HepG2 (cell line): ENCODE measurements around the gene RHOC. TPM values are rescaled to one million over a fixed set of nuclear protein-coding genes. Genes with fewer than 3 reads are reported as not detected.

Experiments
- ATM ChIP-seq: fragments of 450-650 bp; IDR thresholded peaks from 2 replicates; pipeline ENCODE4 v1.7.1; 2017; ENCODE audit warnings: mild to moderate bottlenecking, borderline replicate concordance
- BCL6 ChIP-seq: IDR thresholded peaks from 2 replicates; pipeline ENCODE4 v1.6.1; 2016; ENCODE audit warnings: missing genetic modification reagents, missing compliant biosample characterization
- CC2D1A ChIP-seq: sonication (generic); formaldehyde crosslinking; IDR thresholded peaks from 2 replicates; pipeline ENCODE4 v1.8.1; 2023; ENCODE audit warnings: mild to moderate bottlenecking, missing genetic modification reagents
- DRAP1 ChIP-seq: IDR thresholded peaks from 2 replicates; pipeline ENCODE4 v1.6.1; 2016; ENCODE audit warnings: missing genetic modification reagents, missing compliant biosample characterization
- KDM5B ChIP-seq: sonication (generic); formaldehyde crosslinking; IDR thresholded peaks from 2 replicates; pipeline ENCODE4 v1.4.0; 2020; ENCODE audit warnings: missing genetic modification reagents, mild to moderate bottlenecking, borderline replicate concordance
- MBNL3 ChIP-seq: fragments of 250-450 bp; sonication (Bioruptor Pico); conservative IDR thresholded peaks from 2 replicates; pipeline ENCODE4 v1.8.0; 2022; ENCODE audit warnings: mild to moderate bottlenecking, inconsistent platforms
- MED1 ChIP-seq: sonication (generic); formaldehyde crosslinking; IDR thresholded peaks from 2 replicates; pipeline ENCODE4 v1.4.0; 2020; ENCODE audit warnings: missing genetic modification reagents
- MED8 ChIP-seq: sonication (generic); formaldehyde crosslinking; IDR thresholded peaks from 2 replicates; pipeline ENCODE4 v1.8.1; 2023; ENCODE audit warnings: mild to moderate bottlenecking, missing genetic modification reagents; ENCODE audit not compliant: insufficient replicate concordance
- MEIS2 ChIP-seq: sonication (generic); formaldehyde crosslinking; IDR thresholded peaks from 2 replicates; pipeline ENCODE4 v1.9.0; 2021; ENCODE audit warnings: mild to moderate bottlenecking, missing genetic modification reagents
- MTA3 ChIP-seq: sonication (generic); formaldehyde crosslinking; IDR thresholded peaks from 2 replicates; pipeline ENCODE4 v1.4.0; 2020; ENCODE audit warnings: missing genetic modification reagents
- PRDM4 ChIP-seq: sonication (generic); formaldehyde crosslinking; IDR thresholded peaks from 2 replicates; pipeline ENCODE4 v1.9.0; 2021; ENCODE audit warnings: missing genetic modification reagents, borderline replicate concordance
- THAP11 ChIP-seq: IDR thresholded peaks from 2 replicates; pipeline ENCODE4 v1.6.1; 2016; ENCODE audit warnings: missing biosample characterization, missing genetic modification reagents
- WIZ ChIP-seq: sonication (generic); formaldehyde crosslinking; IDR thresholded peaks from 2 replicates; pipeline ENCODE4 v1.5.1; 2020; ENCODE audit warnings: mild to moderate bottlenecking, missing genetic modification reagents
- YEATS4 ChIP-seq: sonication (generic); formaldehyde crosslinking; IDR thresholded peaks from 2 replicates; pipeline ENCODE4 v1.4.0; 2020; ENCODE audit warnings: missing genetic modification reagents, borderline replicate concordance
- ZBTB2 ChIP-seq: sonication (generic); formaldehyde crosslinking; IDR thresholded peaks from 2 replicates; pipeline ENCODE4 v1.8.0; 2022; ENCODE audit warnings: low read depth, missing genetic modification reagents
- ZBTB37 ChIP-seq: sonication (generic); formaldehyde crosslinking; IDR thresholded peaks from 2 replicates; pipeline ENCODE4 v1.4.0; 2020; ENCODE audit warnings: mild to moderate bottlenecking, missing genetic modification reagents
- ZBTB8A ChIP-seq: sonication (generic); formaldehyde crosslinking; IDR thresholded peaks from 2 replicates; pipeline ENCODE4 v1.4.0; 2020; ENCODE audit warnings: mild to moderate bottlenecking, low read depth, missing genetic modification reagents, borderline replicate concordance
- ZNF333 ChIP-seq: sonication (generic); formaldehyde crosslinking; IDR thresholded peaks from 2 replicates; pipeline ENCODE4 v1.4.0; 2020; ENCODE audit warnings: mild to moderate bottlenecking, missing genetic modification reagents, borderline replicate concordance
- ZNF512B ChIP-seq: sonication (generic); formaldehyde crosslinking; IDR thresholded peaks from 2 replicates; pipeline ENCODE4 v1.5.1; 2020; ENCODE audit warnings: missing genetic modification reagents, mild to moderate bottlenecking, borderline replicate concordance
- ZNF616 ChIP-seq: sonication (generic); formaldehyde crosslinking; IDR thresholded peaks from 2 replicates; pipeline ENCODE4 v1.5.0; 2020; ENCODE audit warnings: low read depth, mild to moderate bottlenecking, missing genetic modification reagents
- polyA plus RNA-seq, 8 experiments: library from polyadenylated mRNA; depleted of rRNA in 3 of 8; stranded (reverse) in 7 of 8; unstranded in 1 of 8; fragments of >200 nt; fragmentation: Illumina TruSeq in 4 of 8; extraction: Trizol in 4 of 8; gene quantifications; 2 replicates each; pipeline versions ENCODE4 v1.2.1 to v1.2.3, GENCODE V29; 2011 to 2016; ENCODE audit warnings: low read depth in 4 of 8, missing spikeins in 1 of 8, mixed read lengths in 1 of 8; ENCODE audit not compliant: insufficient read depth in 1 of 8
- total RNA-seq, 5 experiments: library from RNA; depleted of rRNA; stranded (reverse); fragments of >200 nt; fragmentation: Illumina TruSeq; extraction: Trizol; gene quantifications; 2 replicates each; pipeline ENCODE4 v1.2.3, GENCODE V29; 2016; ENCODE audit warnings: low read depth in 1 of 5

Gene RHOC
- total and polyA plus RNA-seq, 2 of the 13 experiments (the other 11 are each of a cell fraction or from before 2014, with no cell fraction given), result 64.3 to 182 TPM

GRCh38 chr1:112674986-112675727, 31.8 kb downstream of the RHOC start (continued):
- TF ChIP-seq KDM5B (no peak; the same call in 1 of the 2 replicates), MED8 (CRISPR knock-in tag) (no peak), MBNL3 (CRISPR knock-in tag) (no peak), ZNF616 (CRISPR knock-in tag) (no peak), WIZ (no peak), BCL6 (CRISPR knock-in tag) (no peak), CC2D1A (CRISPR knock-in tag) (no peak), MED1 (peak; percentile 45; the same call in 1 of the 2 replicates), PRDM4 (CRISPR knock-in tag) (no peak), ZNF333 (CRISPR knock-in tag) (no peak), ZBTB2 (no peak), MEIS2 (CRISPR knock-in tag) (no peak), ZNF512B (CRISPR knock-in tag) (no peak), DRAP1 (CRISPR knock-in tag) (no peak), THAP11 (CRISPR knock-in tag) (no peak), MTA3 (no peak), ZBTB8A (CRISPR knock-in tag) (no peak), ZBTB37 (CRISPR knock-in tag) (no peak), YEATS4 (CRISPR knock-in tag) (peak; percentile 63), ATM (no peak)
